SK-N-SH (cell line): Measurements from ENCODE around the gene CTNNA3. TPM values are rescaled to one million over a fixed set of nuclear protein-coding genes. Genes with fewer than 3 reads are reported as not detected.
A peak's percentile ranks its signal among the peaks of the same experiment; 100 is the strongest.

Experiments used
- CTCF ChIA-PET: fragments of 300-600, 350-600 bp; formaldehyde crosslinking; extraction: SDS; loops from one replicate; lab custom pipeline; 2021; lab: Yijun Ruan, JAX
- POLR2A ChIA-PET: fragments of 350-600 bp; sonication (Branson Sonifier 250); formaldehyde crosslinking; extraction: SDS; loops from one replicate; lab custom pipeline; 2020; ENCODE audit warnings: antibody characterized with exemption, inconsistent platforms; lab: Yijun Ruan, JAX
- DNase-seq: peaks from one replicate; pipeline ENCODE4 v3.0.0; 2012
- H2AFZ ChIP-seq: fragments of 200-600 bp; sonication (generic); 2 replicates; pipeline ENCODE4 v1.8.1; 2016; ENCODE audit warnings: antibody characterized with exemption, mild to moderate bottlenecking, low read depth
- H3F3A ChIP-seq: fragments of 200-600 bp; sonication (generic); replicated peaks from 2 replicates; pipeline ENCODE3; 2016; ENCODE audit warnings: antibody characterized with exemption, mild to moderate bottlenecking; ENCODE audit not compliant: insufficient read depth
- H3K27ac ChIP-seq, 2 experiments: fragments of 200-500 bp in 1 of 2; fragments of 200-600 bp in 1 of 2; sonication (Bioruptor generic) in 1 of 2; sonication (generic), shearing (Covaris generic) in 1 of 2; 2 replicates each; pipeline versions ENCODE4 v1.5.1 to v1.6.1; 2014 to 2016; ENCODE audit warnings: low read depth in 2 of 2, inconsistent platforms in 1 of 2, low read length in 1 of 2, mild to moderate bottlenecking in 1 of 2, mixed read lengths in 1 of 2
- H3K27me3 ChIP-seq: fragments of 200-600 bp; sonication (generic), shearing (Covaris generic); 2 replicates; pipeline ENCODE4 v1.6.1; 2016; ENCODE audit warnings: mixed run types; ENCODE audit not compliant: insufficient read depth
- H3K36me3 ChIP-seq, 2 experiments: fragments of 200-500 bp in 1 of 2; fragments of 200-600 bp in 1 of 2; sonication (Bioruptor generic) in 1 of 2; sonication (generic) in 1 of 2; replicated peaks in 1 of 2; 2 replicates each; pipeline versions ENCODE3 to v1.5.1; 2014 to 2016; ENCODE audit warnings: low read length in 1 of 2, mild to moderate bottlenecking in 1 of 2; ENCODE audit not compliant: insufficient read depth in 2 of 2, control insufficient read depth in 1 of 2
- H3K4me1 ChIP-seq, 2 experiments: fragments of 200-500 bp in 1 of 2; fragments of 200-600 bp in 1 of 2; sonication (Bioruptor generic) in 1 of 2; sonication (generic), shearing (Covaris generic) in 1 of 2; 2 replicates each; pipeline versions ENCODE4 v1.5.1 to v1.6.1; 2014 to 2016; ENCODE audit warnings: low read depth in 1 of 2, low read length in 1 of 2, mixed run types in 1 of 2; ENCODE audit not compliant: insufficient read depth in 2 of 2, control insufficient read depth in 1 of 2
- H3K4me2 ChIP-seq: fragments of 200-600 bp; sonication (generic), shearing (Covaris generic); 2 replicates; pipeline ENCODE4 v1.6.1; 2017; ENCODE audit warnings: mixed run types
- H3K4me3 ChIP-seq, 2 experiments: fragments of 200-500 bp in 1 of 2; fragments of 200-600 bp in 1 of 2; sonication (Bioruptor generic) in 1 of 2; sonication (generic), shearing (Covaris generic) in 1 of 2; 2 replicates each; pipeline versions ENCODE4 v1.5.1 to v1.8.1; 2014 to 2016; ENCODE audit warnings: low read depth in 2 of 2, inconsistent platforms in 1 of 2, low read length in 1 of 2, mild to moderate bottlenecking in 1 of 2, mixed read lengths in 1 of 2, moderate library complexity in 1 of 2
- H3K79me2 ChIP-seq: fragments of 200-600 bp; sonication (generic); 2 replicates; pipeline ENCODE4 v1.8.1; 2017; ENCODE audit warnings: mild to moderate bottlenecking; ENCODE audit not compliant: insufficient read depth
- H3K9ac ChIP-seq: fragments of 200-600 bp; sonication (generic); 2 replicates; pipeline ENCODE4 v1.6.1; 2017; ENCODE audit warnings: mixed run types
- H3K9me2 ChIP-seq: fragments of 200-600 bp; sonication (generic); 2 replicates; pipeline ENCODE4 v1.6.1; 2017; ENCODE audit warnings: mixed run types
- H3K9me3 ChIP-seq: fragments of 200-600 bp; sonication (generic); 2 replicates; pipeline ENCODE4 v1.6.1; 2017; ENCODE audit warnings: mixed run types, mild to moderate bottlenecking, moderate library complexity
- H4K20me1 ChIP-seq: fragments of 200-600 bp; sonication (generic); 2 replicates; pipeline ENCODE4 v1.6.1; 2017; ENCODE audit warnings: mild to moderate bottlenecking, mixed run types; ENCODE audit not compliant: insufficient read depth
- CTCF ChIP-seq: fragments of 200-600 bp; sonication (generic); IDR thresholded peaks from 2 replicates; pipeline ENCODE4 v1.6.1; 2017; ENCODE audit warnings: antibody characterized with exemption, mild to moderate bottlenecking, moderate library complexity
- ELF1 ChIP-seq: IDR thresholded peaks from 2 replicates; pipeline ENCODE4 v1.4.0; 2012
- EZH2phosphoT487 ChIP-seq: fragments of 200-600 bp; sonication (generic); IDR thresholded peaks from 2 replicates; pipeline ENCODE4 v1.6.1; 2017; ENCODE audit warnings: low read depth, mixed run types, mild to moderate bottlenecking, antibody characterized with exemption, moderate library complexity, borderline replicate concordance
- GATA2 ChIP-seq: sonication (generic); formaldehyde crosslinking; IDR thresholded peaks from 2 replicates; pipeline ENCODE4 v1.5.0; 2020; ENCODE audit warnings: mild to moderate bottlenecking, missing genetic modification reagents
- MXI1 ChIP-seq: IDR thresholded peaks from 2 replicates; pipeline ENCODE4 v1.6.1; 2012; ENCODE audit warnings: mild to moderate bottlenecking, low read depth, low read length, improper control_type of control experiment
- NRF1 ChIP-seq: IDR thresholded peaks from 2 replicates; pipeline ENCODE4 v1.6.1; 2012; ENCODE audit warnings: low read depth, mild to moderate bottlenecking, low read length
- RXRA ChIP-seq: IDR thresholded peaks from 2 replicates; pipeline ENCODE4 v1.4.0; 2012; ENCODE audit warnings: low read depth, mild to moderate bottlenecking, borderline replicate concordance
- USF2 ChIP-seq: fragments of 150-350 bp; IDR thresholded peaks from 2 replicates; pipeline ENCODE4 v1.6.1; 2017; ENCODE audit warnings: antibody characterized with exemption, low read length, low read depth, borderline replicate concordance
- WGBS: methylation state at CpG from one replicate; pipeline ENCODE4 v1.1.6; 2017; ENCODE audit warnings: low lambda C conversion rate; 5-methylcytosine and 5-hydroxymethylcytosine counted together
- polyA plus RNA-seq, 3 experiments: library from polyadenylated mRNA; depleted of rRNA; stranded (reverse); fragments of >200 nt; gene quantifications; 2 replicates each; pipeline ENCODE4 v1.2.3, GENCODE V29; 2012

The CTNNA3 gene
- polyA plus RNA-seq, 1 of the 3 experiments (the other 2 are of a cell fraction), result not detected

DNA sequence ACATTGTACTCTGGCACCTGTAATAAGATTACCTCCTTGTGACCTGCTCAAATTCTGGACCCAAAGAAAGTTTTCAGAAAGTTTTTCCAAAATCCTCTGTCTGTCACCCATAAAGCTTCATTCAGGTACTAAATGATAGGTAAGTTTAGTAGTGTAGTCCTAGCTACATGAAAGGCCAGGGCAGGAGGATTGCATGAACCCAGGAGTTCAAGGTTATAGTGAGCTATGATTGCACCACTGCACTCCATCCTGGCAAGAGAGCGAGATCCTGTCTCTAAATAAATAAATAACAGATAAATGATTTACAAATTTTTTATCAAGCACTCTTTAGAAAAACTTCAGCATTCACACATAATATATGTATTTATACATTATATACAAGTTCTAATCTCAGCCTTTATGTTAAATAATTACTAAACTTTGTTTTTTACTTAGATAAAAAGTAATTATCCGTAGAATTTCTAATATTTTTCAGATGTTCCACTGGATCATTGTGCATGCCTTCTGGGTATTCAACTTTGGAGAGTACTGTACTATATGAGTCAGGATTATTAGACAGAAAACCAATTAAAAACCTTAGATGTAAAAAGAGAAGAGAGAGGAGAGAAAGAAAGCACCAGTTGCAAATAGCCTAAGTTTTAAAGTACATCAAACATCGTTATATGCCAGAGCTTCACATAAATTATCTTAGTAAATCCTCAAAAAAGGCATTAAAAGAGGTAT, 407.1 kb downstream of the CTNNA3 start:
- TF ChIP-seq ELF1, result no peak
- TF ChIP-seq EZH2phosphoT487, result no peak
- no peak for TF ChIP-seq CTCF
- no peak for TF ChIP-seq MXI1
- no peak for TF ChIP-seq GATA2 (CRISPR knock-in tag)
- TF ChIP-seq USF2, result no peak
- TF ChIP-seq RXRA, result no peak
- CTCF ChIA-PET, result interaction anchor here (2.0 kb wide), 1 partner anchor 18 kb away, joined by 6 read pairs; no protein-coding TSS in a partner anchor
- H3K4me3 ChIP-seq, result no peak overlapping the region
- no peaks in the 10 kb centered on the region for H3K36me3 ChIP-seq
- H3K27me3 ChIP-seq, result no peaks in the 10 kb centered on the region
- H4K20me1 ChIP-seq, result no peaks in the 10 kb centered on the region
- 2% methylated on average over 3 of the region's 3 CpGs for WGBS
- POLR2A ChIA-PET, result no interaction called here
- no peaks in the 10 kb centered on the region for H3K4me1 ChIP-seq
- no peak overlapping the region for H3K4me2 ChIP-seq
- no peak overlapping the region for H3K9ac ChIP-seq
- no peaks in the 10 kb centered on the region for H3K9me3 ChIP-seq
- no peaks in the 10 kb centered on the region for H3K79me2 ChIP-seq
- H3K27ac ChIP-seq, result no peak overlapping the region
- H3K9me2 ChIP-seq, result no peaks in the 10 kb centered on the region
- no peaks in the 10 kb centered on the region for H3F3A ChIP-seq
- H2AFZ ChIP-seq, result no peak overlapping the region
- no peak for DNase-seq

DNA sequence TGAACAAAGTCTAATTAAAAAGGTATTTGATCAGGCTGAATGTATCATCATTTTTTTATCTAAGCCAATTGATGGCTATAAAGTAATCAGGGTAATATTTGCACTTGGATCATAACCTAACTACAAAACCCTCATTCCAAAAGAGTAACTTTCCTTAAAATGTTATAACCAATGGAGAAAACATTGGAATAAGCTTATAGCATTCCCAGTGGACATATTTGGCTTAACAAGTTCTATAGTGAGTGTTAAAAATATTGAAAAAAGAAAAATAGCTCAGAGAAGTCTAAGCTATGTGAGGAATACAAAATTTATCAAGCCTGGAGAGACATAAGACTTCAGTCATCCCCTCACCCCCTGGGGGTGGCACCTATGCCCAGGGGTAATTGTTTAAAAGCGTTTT, 411.4 kb downstream of the CTNNA3 start:
- ChIA-PET CTCF (no interaction called here), POLR2A (no interaction called here)
- no peak for TF ChIP-seq NRF1
- TF ChIP-seq CTCF, result peak; percentile 16; the same call in 1 of the 2 replicates
- Histone ChIP-seq H3K4me3 (no peak overlapping the region), H2AFZ (no peak overlapping the region), H3K9ac (no peak overlapping the region), H3K4me1 (no peaks in the 10 kb centered on the region), H3K4me2 (no peak overlapping the region), H3K9me2 (no peaks in the 10 kb centered on the region), H3K27me3 (no peaks in the 10 kb centered on the region), H3K9me3 (no peaks in the 10 kb centered on the region), H3K79me2 (no peaks in the 10 kb centered on the region), H3F3A (no peaks in the 10 kb centered on the region), H4K20me1 (no peaks in the 10 kb centered on the region), H3K27ac (no peak overlapping the region), H3K36me3 (no peaks in the 10 kb centered on the region)
- WGBS, result 4% methylated on average over 1 of the region's 1 CpG
- no peak for DNase-seq
